ENCODE results near the gene KLF13. TPM values are rescaled to one million over a fixed set of nuclear protein-coding genes. Genes with fewer than 3 reads are reported as not detected.

The KLF13 gene
- total and polyA plus RNA-seq, 10 of the 15 experiments (the other 5 are each of a cell fraction or from before 2014, with no cell fraction given), result 20.3 to 109 (median 51.4) TPM

GRCh38 chr15:31357148-31357547 is 30.5 kb downstream of the KLF13 start:
- CTCF ChIA-PET, result interaction anchor here (0.6 to 3.2 kb wide), 6 partner anchors 10 to 157 kb away, joined by 3 to 15 read pairs (median 6); no protein-coding TSS in a partner anchor
- no peak for DNase-seq (ENCODE audit: low read depth, low spot score)
- Histone ChIP-seq H3K9ac (ENCODE audit: control insufficient read depth, insufficient read depth, low read length) (no peak overlapping the region; the same call in 1 of the 2 replicates), H3K9me3 (replicated peaks; ENCODE audit: control insufficient read depth, insufficient read depth, low read length) (no peaks in the 10 kb centered on the region; the same call in 2 of the 3 replicates), H3K36me3 (ENCODE audit: control insufficient read depth in 2 of 2, insufficient read depth in 2 of 2, low read length in 1 of 2) (peaks cover 7 to 25% of the 10 kb centered on the region in 2 experiments; a peak in 3 of 4 replicates), H3K79me2 (ENCODE audit: control insufficient read depth, insufficient read depth, low read length) (peaks cover 97% of the 10 kb centered on the region), H3K4me3 (peak overlapping the region; percentile 21; the same call in 1 of the 2 replicates), H3K4me1 (ENCODE audit: control insufficient read depth, insufficient read depth, low read length) (peaks cover 86% of the 10 kb centered on the region), H4K20me1 (ENCODE audit: control insufficient read depth, insufficient read depth) (no peaks in the 10 kb centered on the region), H3K27ac (ENCODE audit: control insufficient read depth, insufficient read depth) (peak overlapping the region; percentile 79), H2AFZ (ENCODE audit: control insufficient read depth, low read depth, low read length) (no peak overlapping the region), H3K4me2 (ENCODE audit: control insufficient read depth, insufficient read depth) (peak overlapping the region; percentile 69), H3K27me3 (replicated peaks in 1 of 2; ENCODE audit: control insufficient read depth in 2 of 2, insufficient read depth in 2 of 2, low read length in 1 of 2) (no peaks in the 10 kb centered on the region)
- intact Hi-C loops (cut with micrococcal nuclease; ENCODE audit: unreplicated experiment) (no loop called here), in situ Hi-C loops (cut with MboI) (no loop called here)
- no TSS peak for BruUV-seq (replicated peaks)
- FAIRE-seq, result no peak
- 63% methylated on average over 13 of the region's 13 CpGs for WGBS (ENCODE audit: insufficient coverage, insufficient replicate concordance, low lambda C conversion rate, missing lambda C conversion rate)
- TF ChIP-seq CBFB (IDR thresholded peaks at IDR 0.05; ENCODE audit: low read depth) (no peak), HDAC6 (IDR thresholded peaks at IDR 0.05; ENCODE audit: unreplicated experiment) (no peak), MTA3 (IDR thresholded peaks at IDR 0.05; ENCODE audit: borderline replicate concordance, low read length) (no peak), EGR1 (IDR thresholded peaks at IDR 0.05; ENCODE audit: borderline replicate concordance in 1 of 2, low read depth in 2 of 2, low read length in 2 of 2) (no peak), RUNX3 (IDR thresholded peaks at IDR 0.05; ENCODE audit: low read length) (peak; percentile 67), LARP7 (IDR thresholded peaks at IDR 0.05) (no peak), POU2F2 (IDR thresholded peaks at IDR 0.05; ENCODE audit: borderline replicate concordance, low read depth, low read length) (no peak), SRF (IDR thresholded peaks at IDR 0.05; ENCODE audit: low read depth in 2 of 2, low read length in 2 of 2) (peak; percentile 44 to 54; a peak in 2 of 4 replicates), BACH1 (IDR thresholded peaks at IDR 0.05; ENCODE audit: borderline replicate concordance) (no peak), PKNOX1 (IDR thresholded peaks at IDR 0.05) (0 out of 2 replicates have a peak, but pooled peaks have one; percentile 13), POLR2A (IDR thresholded peaks at IDR 0.05; ENCODE audit: low read depth, low read length) (peak; percentile 43; the same call in 1 of the 2 replicates)
- TF ChIP-seq, protein P1, sequence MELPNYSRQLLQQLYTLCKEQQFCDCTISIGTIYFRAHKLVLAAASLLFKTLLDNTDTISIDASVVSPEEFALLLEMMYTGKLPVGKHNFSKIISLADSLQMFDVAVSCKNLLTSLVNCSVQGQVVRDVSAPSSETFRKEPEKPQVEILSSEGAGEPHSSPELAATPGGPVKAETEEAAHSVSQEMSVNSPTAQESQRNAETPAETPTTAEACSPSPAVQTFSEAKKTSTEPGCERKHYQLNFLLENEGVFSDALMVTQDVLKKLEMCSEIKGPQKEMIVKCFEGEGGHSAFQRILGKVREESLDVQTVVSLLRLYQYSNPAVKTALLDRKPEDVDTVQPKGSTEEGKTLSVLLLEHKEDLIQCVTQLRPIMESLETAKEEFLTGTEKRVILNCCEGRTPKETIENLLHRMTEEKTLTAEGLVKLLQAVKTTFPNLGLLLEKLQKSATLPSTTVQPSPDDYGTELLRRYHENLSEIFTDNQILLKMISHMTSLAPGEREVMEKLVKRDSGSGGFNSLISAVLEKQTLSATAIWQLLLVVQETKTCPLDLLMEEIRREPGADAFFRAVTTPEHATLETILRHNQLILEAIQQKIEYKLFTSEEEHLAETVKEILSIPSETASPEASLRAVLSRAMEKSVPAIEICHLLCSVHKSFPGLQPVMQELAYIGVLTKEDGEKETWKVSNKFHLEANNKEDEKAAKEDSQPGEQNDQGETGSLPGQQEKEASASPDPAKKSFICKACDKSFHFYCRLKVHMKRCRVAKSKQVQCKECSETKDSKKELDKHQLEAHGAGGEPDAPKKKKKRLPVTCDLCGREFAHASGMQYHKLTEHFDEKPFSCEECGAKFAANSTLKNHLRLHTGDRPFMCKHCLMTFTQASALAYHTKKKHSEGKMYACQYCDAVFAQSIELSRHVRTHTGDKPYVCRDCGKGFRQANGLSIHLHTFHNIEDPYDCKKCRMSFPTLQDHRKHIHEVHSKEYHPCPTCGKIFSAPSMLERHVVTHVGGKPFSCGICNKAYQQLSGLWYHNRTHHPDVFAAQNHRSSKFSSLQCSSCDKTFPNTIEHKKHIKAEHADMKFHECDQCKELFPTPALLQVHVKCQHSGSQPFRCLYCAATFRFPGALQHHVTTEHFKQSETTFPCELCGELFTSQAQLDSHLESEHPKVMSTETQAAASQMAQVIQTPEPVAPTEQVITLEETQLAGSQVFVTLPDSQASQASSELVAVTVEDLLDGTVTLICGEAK (IDR thresholded peaks at IDR 0.05; ENCODE audit: borderline replicate concordance), result no peak
- TF ChIP-seq, protein P2, sequence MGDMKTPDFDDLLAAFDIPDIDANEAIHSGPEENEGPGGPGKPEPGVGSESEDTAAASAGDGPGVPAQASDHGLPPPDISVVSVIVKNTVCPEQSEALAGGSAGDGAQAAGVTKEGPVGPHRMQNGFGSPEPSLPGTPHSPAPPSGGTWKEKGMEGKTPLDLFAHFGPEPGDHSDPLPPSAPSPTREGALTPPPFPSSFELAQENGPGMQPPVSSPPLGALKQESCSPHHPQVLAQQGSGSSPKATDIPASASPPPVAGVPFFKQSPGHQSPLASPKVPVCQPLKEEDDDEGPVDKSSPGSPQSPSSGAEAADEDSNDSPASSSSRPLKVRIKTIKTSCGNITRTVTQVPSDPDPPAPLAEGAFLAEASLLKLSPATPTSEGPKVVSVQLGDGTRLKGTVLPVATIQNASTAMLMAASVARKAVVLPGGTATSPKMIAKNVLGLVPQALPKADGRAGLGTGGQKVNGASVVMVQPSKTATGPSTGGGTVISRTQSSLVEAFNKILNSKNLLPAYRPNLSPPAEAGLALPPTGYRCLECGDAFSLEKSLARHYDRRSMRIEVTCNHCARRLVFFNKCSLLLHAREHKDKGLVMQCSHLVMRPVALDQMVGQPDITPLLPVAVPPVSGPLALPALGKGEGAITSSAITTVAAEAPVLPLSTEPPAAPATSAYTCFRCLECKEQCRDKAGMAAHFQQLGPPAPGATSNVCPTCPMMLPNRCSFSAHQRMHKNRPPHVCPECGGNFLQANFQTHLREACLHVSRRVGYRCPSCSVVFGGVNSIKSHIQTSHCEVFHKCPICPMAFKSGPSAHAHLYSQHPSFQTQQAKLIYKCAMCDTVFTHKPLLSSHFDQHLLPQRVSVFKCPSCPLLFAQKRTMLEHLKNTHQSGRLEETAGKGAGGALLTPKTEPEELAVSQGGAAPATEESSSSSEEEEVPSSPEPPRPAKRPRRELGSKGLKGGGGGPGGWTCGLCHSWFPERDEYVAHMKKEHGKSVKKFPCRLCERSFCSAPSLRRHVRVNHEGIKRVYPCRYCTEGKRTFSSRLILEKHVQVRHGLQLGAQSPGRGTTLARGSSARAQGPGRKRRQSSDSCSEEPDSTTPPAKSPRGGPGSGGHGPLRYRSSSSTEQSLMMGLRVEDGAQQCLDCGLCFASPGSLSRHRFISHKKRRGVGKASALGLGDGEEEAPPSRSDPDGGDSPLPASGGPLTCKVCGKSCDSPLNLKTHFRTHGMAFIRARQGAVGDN (IDR thresholded peaks at IDR 0.05), result peak; percentile 37
- no peak for ATAC-seq
- RAD21 ChIA-PET (ENCODE audit: unreplicated experiment), result interaction anchor here (0.6 to 2.1 kb wide), 6 partner anchors 9 to 142 kb away, joined by 3 to 9 read pairs (median 5); no protein-coding TSS in a partner anchor
- SMC1A ChIA-PET (ENCODE audit: uncharacterized antibody, unreplicated experiment), result interaction anchor here (1.0 to 4.0 kb wide), 9 partner anchors 10 to 143 kb away, joined by 3 to 20 read pairs (median 4); no protein-coding TSS in a partner anchor
- POLR2A ChIA-PET, result interaction anchor here (0.6 to 1.5 kb wide), 8 partner anchors 9 to 81 kb away, joined by 3 to 7 read pairs (median 4); no protein-coding TSS in a partner anchor
